H4 (cell line): ENCODE data around the gene HPSE2. TPM values are rescaled to one million over a fixed set of nuclear protein-coding genes. Genes with fewer than 3 reads are reported as not detected.
"Not testable (repeated sequence)": the region's sequence is repeated elsewhere in the genome, so short reads cannot be mapped to it uniquely, and the experiment has no call there.

Source experiments
- DNase-seq: peaks from one replicate; pipeline ENCODE4 v3.0.0-alpha.2; 2015; ENCODE audit warnings: low spot score
- total RNA-seq: library from RNA; depleted of rRNA; stranded (reverse); fragments of >200 nt; shearing (Covaris generic); gene quantifications from 2 replicates; pipeline ENCODE4 v1.2.3, GENCODE V29; 2014; rRNA removed

Gene HPSE2
- total RNA-seq: not detected in 2 replicates

GRCh38 chr10:99235658-99236626 lies at the start of gene HPSE2:
HPSE2 (minus strand) TSS chr10:99235852.
- DNase-seq: no peak

- DNase-seq: no peak
Observed at GRCh38 chr10:99280472-99280871, 44.8 kb upstream of the HPSE2 start.

DNA sequence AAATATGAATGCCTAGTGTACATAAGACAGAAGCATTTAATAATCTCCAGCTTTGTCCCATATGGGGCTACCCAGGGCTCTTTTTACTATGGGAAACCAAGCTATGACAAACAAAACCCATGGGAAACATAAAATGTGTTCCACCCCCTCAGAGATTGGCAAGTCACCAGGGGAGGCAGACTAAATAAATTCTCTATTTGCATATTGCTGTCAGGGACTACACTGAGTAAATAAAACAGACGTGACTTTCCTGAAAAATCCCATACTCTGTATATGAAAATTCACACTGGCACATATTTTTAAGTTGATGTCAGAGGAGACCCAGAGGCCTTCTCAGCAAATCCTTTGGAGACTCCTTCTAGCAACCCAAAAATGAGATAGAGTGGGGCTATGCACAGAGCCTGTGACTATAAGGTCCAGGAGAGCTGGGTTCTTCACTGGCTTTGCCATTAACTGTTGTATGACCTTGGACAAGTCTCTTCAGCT lies 44.0 kb upstream of the HPSE2 start:
- peak; percentile 29 for DNase-seq

- DNase-seq: peak; percentile 10
Observed at GRCh38 chr10:99276848-99277486, 41.3 kb upstream of the HPSE2 start.

DNA sequence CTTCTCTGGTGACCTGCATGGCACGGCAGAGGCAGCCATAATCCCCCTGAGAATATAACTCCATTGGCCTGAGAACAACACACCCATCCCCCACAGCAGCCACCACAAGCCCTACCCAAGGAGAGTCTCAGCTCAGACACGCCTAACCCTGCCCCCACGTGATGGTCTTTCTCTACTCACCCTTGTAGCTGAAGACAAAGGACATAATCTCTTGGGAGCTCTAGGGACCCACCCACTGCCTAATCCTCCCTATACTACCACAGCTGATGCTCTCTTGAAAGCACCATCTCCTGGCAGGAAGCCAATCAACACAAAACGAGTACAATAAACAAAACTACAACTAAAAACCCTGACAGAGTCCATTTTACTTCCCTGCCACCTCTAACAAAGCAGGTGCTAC lies 30.7 kb upstream of the HPSE2 start:
- no peak for DNase-seq

GRCh38 chr10:99248824-99249223 lies 13.2 kb upstream of the HPSE2 start:
- no peak for DNase-seq

DNA sequence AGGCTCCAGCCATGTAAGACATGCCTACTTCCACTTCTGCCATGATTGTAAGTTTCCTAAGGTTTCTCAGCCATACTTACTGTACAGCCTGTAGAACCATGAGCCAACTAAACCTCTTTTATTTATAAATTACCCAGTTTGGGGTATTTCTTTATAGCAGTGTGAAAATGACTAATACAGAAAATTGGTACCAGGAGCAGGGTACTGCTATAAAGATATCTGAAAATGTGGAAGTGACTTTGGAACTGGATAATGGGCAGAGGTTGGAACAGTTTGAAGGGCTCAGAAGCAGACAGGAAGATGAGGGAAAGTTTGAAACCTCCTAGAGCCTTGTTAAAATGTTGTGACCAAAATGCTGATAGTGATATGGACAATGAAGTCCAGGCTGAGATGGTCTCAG lies 12.2 kb upstream of the HPSE2 start:
- not testable (repeated sequence) for DNase-seq

DNA sequence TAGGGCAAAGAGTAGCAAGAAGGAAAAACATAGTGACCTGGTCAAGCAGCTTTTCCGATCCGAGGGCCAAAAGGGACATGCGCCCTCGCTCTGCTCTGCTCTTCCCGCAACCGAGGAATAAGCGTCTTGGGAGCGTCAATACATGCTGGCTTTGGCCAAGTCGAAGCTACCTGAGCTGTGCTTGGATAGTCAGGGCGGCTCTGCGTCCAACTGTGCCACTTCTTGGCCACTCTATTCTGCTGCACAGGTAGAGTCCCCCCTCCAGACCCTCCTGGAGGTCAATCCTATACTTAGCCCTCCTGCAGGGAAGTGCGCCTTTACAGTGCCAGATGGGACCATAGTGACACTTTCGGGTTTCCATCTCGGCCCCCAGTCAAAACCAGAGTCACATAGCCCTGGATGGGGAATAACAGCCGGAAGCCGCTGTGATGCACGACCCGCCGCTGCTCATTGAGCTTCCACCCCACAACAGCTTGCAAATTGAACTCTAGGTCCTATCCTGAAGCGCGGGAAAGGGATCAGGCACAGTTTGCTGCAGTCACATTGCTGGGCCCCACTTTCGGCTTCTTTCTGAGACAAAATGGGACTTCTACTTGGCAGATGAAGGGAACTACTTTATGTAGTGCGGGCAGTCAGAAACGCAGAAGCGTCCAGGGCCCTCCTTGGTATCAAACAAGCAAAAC lies 1.1 kb upstream of the HPSE2 start:
- DNase-seq: no peak

GRCh38 chr10:99234791-99235657 lies 628 bp downstream of the HPSE2 start:
- DNase-seq: peak; percentile 7

GRCh38 chr10:99234041-99234790 lies 1.4 kb downstream of the HPSE2 start:
- DNase-seq: no peak

DNA sequence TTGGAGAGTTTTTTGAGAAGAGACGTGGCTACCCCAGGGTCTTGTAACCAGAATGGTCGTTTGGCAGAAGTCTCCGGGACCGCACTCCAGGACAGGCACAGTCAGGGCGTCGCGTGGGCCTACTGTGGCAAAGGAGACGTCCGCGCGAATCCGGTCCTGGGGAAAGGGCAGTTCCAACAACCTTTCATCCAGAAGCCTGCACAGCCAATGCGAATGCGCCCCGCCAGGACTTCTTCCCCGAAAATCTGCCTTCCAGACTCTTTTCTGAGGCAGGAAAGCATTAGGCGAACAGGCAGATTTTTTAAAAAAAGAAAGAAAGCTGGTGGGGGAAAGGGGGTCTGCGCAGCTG lies 2.0 kb downstream of the HPSE2 start:
- no peak for DNase-seq

DNA sequence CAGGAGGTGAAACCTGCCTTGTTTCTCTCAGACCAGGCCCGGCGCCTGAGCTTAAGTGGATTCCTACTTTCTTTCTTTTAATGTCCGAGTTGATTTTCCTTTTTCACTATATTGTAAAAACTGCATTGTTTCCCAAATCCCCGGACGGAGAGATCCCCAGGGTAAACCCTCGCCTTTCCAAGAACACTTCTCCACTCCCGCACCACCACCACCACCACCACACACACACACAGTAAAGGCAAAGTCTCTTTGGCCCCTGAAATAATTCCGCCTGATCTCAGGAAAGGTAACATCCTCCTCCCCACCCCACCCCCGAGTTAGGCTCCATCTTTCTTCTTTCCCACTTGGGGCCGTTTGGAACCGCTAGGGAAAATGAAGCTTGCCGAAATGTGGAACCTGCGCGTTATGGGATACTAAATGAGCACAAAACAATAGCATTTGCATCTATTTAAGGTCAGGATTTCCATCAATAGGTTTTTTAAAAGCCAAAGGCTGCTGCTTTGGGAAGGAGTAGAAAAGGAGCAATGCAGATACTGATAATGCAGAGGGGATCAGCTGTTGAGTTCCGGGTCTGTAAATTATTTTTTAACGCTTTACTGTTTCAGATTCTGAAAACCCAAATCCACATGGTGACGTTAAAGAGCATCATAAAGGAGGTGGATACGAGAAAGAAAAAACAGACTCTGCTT lies 2.5 kb downstream of the HPSE2 start:
- DNase-seq: no peak

DNA sequence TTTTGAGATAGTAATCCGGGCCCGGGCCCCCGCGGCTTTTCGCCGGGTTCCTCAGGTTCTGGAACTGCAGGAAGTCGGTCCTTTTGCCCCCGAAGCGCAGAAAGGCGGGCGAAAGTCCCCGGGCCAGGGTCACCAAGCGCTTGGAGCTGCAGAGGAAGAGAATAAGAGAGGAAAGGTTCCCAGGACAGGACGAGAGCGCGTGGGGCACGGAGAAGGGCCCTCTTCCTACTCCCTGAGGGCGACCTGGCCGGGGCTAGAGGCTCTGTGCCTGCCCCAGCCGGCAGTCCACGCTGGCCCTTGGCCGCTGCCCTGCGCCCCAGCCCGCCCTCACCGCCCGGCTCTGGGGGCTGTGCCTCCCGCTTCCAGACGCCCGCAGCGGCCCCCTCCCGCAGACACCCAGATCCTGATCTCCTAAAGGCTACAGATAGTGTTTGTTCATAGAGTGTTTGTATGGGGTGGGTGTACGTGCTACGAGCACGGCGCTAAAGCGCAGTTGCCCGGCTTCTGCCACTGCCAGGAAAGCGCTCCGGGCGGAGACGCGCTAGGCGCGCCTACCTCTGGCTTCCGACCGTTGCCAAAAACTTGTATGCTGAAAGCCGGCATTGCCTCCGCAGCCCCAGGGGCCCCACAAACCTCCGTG lies 3.2 kb downstream of the HPSE2 start:
- no peak for DNase-seq

DNA sequence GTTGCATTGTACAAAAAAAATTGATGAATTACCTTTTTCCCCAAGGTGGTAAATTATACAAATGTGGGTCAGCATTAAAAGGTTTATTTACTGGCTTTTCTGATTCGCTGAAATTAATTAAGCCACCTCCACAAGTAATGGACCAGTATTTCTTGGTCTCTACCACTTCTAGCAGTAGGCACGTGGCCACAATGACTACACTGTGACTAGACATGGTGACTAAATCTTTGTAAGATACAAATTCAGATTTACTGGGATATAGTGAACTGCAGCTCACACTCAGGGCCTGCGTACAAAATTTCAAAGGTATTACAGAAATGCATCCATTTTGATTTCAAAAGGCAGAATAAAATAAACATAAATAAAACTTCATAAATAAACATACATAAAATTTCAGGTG lies 10.9 kb downstream of the HPSE2 start:
- no peak for DNase-seq

GRCh38 chr10:99207340-99207739 lies 28.3 kb downstream of the HPSE2 start:
- no peak for DNase-seq

DNA sequence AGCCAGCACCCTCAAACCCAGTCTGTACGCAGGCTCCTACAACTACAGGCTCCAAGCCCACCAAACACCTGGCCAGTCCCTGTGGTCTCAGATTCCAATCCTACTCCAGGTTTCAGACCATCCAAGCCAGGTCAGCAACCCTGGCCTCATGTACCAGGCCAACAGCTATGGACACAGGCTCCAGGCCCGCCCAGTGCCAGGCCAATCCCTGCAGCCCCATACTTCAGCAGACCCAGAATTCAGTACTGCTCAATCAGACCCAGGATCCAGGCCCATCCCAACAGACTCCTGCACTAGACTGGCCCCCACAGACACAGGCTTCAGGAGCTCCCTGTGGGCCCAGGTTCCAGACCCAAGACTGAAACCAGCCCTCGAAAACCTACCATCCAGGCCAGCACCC lies 32.3 kb downstream of the HPSE2 start:
- no peak for DNase-seq

DNA sequence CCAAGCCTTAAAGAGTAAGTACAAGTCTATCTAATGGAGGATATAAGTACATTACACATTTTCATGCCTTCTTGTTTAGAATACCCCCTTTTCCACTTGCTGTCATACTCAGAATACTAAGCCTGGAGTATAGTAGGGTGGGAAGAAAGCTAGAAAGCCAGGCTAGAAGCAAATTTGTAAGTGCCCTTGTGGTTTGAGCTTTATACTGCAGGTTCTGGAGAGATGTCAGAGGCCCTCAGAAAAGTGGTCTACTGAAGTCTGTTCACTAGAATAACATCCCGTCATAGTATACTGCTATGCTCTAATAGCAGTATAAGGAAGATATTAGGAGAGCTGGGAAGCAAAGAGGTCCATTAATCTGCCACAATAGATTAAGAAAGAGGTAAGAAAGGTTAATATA lies 62.7 kb downstream of the HPSE2 start:
- no peak for DNase-seq

DNA sequence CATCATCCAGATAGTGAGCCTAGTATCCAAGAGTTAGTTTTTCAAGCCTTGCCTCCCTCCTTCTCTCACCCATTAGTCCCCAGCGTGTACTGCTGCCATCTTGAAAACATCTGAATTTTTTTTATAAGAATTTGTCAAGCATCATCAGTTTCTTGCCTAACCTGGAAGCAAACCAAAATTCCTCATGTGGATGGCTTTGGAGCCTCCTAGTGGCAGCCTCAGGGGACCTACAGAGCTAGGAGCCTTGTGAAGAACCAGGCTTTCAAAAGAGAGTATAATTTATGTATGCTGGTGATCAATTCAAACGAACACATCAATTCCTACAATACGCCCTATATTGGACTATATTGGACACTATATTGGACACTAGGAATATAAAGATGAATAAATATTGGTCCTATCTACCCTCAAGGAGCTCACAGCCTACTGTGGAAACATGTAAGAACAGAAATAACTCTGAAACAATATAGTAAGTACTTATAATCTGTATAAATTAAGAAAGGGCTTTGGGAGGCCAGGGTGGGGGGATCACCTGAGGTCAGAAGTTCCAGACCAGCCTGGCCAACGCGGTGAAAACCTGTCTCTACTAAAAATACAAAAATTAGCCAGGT lies 63.4 kb downstream of the HPSE2 start:
- peak; percentile 54 for DNase-seq

- DNase-seq: no peak
Observed at GRCh38 chr10:99170116-99170675, 65.5 kb downstream of the HPSE2 start.
